Tibial nerve (tissue), 4 donors: Measurements from ENCODE around the gene C12orf56.

Source experiments
- CTCF ChIP-seq, 5 experiments: fragments of 200-600 bp in 3 of 5; fragments of 450-650 bp in 2 of 5; sonication (generic) in 3 of 5; IDR thresholded peaks; one replicate each; pipeline ENCODE4 v1.5.1; 2016 to 2019; ENCODE audit warnings: antibody characterized with exemption in 5 of 5, mild to moderate bottlenecking in 3 of 5, moderate library complexity in 2 of 5
- EP300 ChIP-seq, 2 donors: sonication (generic); formaldehyde crosslinking; IDR thresholded peaks; one replicate each; pipeline ENCODE4 v1.6.1; 2017; ENCODE audit warnings: antibody characterized with exemption in 2 of 2, mild to moderate bottlenecking in 1 of 2

GRCh38 chr12:64273527-64274403 lies 116.8 kb downstream of the C12orf56 start:
- TF ChIP-seq EP300 (IDR thresholded peaks at IDR 0.05) (no peak), CTCF (IDR thresholded peaks at IDR 0.05) (peak in 4 of 5 experiments; percentile 45 to 63 (median 52))
